Tibial nerve (tissue), 3 donors: ENCODE measurements around the gene LEPROT.

ENCODE experiments used
- POLR2A ChIP-seq, 2 donors: fragments of 450-650 bp; IDR thresholded peaks; one replicate each; pipeline ENCODE4 v1.6.1; 2017; ENCODE audit warnings: antibody characterized with exemption in 2 of 2, mild to moderate bottlenecking in 2 of 2, moderate library complexity in 2 of 2
- TF ChIP-seq, protein P1 (sequence below), 5 experiments: fragments of 200-600 bp in 3 of 5; fragments of 450-650 bp in 2 of 5; sonication (generic) in 3 of 5; IDR thresholded peaks; one replicate each; pipeline ENCODE4 v1.5.1; 2016 to 2019; ENCODE audit warnings: antibody characterized with exemption in 5 of 5, mild to moderate bottlenecking in 3 of 5, moderate library complexity in 2 of 5

DNA sequence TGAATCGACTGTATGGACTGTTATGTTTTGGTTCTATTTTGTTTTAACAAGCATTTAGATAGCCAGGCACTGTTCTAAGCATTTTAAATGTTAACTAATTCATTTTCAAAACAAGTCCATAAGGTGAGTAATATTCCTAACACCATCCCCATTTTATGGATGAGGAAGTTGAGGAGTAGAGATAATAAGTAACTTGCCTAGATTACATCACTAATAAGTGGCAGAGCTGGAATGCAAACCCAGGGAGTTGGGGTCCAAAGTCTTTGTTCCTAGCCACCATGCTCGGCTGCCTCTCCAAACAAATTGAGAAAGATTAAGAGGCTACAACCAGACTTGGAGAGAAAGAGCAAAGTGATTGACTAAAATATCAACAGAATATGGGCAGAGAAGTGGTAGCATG, 12.6 kb upstream of the LEPROT start:
- TF ChIP-seq, protein P1, sequence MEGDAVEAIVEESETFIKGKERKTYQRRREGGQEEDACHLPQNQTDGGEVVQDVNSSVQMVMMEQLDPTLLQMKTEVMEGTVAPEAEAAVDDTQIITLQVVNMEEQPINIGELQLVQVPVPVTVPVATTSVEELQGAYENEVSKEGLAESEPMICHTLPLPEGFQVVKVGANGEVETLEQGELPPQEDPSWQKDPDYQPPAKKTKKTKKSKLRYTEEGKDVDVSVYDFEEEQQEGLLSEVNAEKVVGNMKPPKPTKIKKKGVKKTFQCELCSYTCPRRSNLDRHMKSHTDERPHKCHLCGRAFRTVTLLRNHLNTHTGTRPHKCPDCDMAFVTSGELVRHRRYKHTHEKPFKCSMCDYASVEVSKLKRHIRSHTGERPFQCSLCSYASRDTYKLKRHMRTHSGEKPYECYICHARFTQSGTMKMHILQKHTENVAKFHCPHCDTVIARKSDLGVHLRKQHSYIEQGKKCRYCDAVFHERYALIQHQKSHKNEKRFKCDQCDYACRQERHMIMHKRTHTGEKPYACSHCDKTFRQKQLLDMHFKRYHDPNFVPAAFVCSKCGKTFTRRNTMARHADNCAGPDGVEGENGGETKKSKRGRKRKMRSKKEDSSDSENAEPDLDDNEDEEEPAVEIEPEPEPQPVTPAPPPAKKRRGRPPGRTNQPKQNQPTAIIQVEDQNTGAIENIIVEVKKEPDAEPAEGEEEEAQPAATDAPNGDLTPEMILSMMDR (IDR thresholded peaks at IDR 0.05): no peak
- no peak for TF ChIP-seq POLR2A (IDR thresholded peaks at IDR 0.05)
